ENCODE results near the gene RPS6KC1. TPM values are rescaled to one million over a fixed set of nuclear protein-coding genes. Genes with fewer than 3 reads are reported as not detected.

The RPS6KC1 gene
- total RNA-seq, 1 donor from 2014 or later = 9.3 TPM

GRCh38 chr1:213083112-213083445, 32.0 kb downstream of the RPS6KC1 start:
- Histone ChIP-seq H3K36me3 (peaks cover 70% of the 10 kb centered on the region), H3K27me3 (ENCODE audit: low read depth) (no peaks in the 10 kb centered on the region), H3K9me3 (replicated peaks) (peaks cover 3% of the 10 kb centered on the region), H3K27ac (replicated peaks) (no peak overlapping the region), H3K4me3 (no peak overlapping the region), H3K4me1 (no peaks in the 10 kb centered on the region)
- no peak for TF ChIP-seq CTCF (IDR thresholded peaks at IDR 0.05; ENCODE audit: borderline replicate concordance)
- no peak for DNase-seq
- intact Hi-C loops (cut with micrococcal nuclease) = no loop called here

- H3K27ac ChIP-seq (replicated peaks) = no peak overlapping the region
- no peaks in the 10 kb centered on the region for H3K4me1 ChIP-seq
- H3K9me3 ChIP-seq (replicated peaks) = peaks cover 3% of the 10 kb centered on the region
- no peak for TF ChIP-seq CTCF (IDR thresholded peaks at IDR 0.05; ENCODE audit: borderline replicate concordance)
- H3K4me3 ChIP-seq = no peak overlapping the region
- intact Hi-C loops (cut with micrococcal nuclease) = no loop called here
- peaks cover 46% of the 10 kb centered on the region for H3K36me3 ChIP-seq
- no peaks in the 10 kb centered on the region for H3K27me3 ChIP-seq (ENCODE audit: low read depth)
- DNase-seq = no peak
These were observed 36.9 kb downstream of the RPS6KC1 start for GRCh38 chr1:213087911-213088310.

GRCh38 chr1:213089924-213090677, 39.1 kb downstream of the RPS6KC1 start:
- H3K27ac ChIP-seq (replicated peaks) = no peak overlapping the region
- peaks cover 35% of the 10 kb centered on the region for H3K36me3 ChIP-seq
- intact Hi-C loops (cut with micrococcal nuclease) = no loop called here

GRCh38 chr1:213094446-213094845, 43.4 kb downstream of the RPS6KC1 start:
- no peak overlapping the region for H3K27ac ChIP-seq (replicated peaks)
- H3K4me1 ChIP-seq = no peaks in the 10 kb centered on the region
- H3K4me3 ChIP-seq = no peak overlapping the region
- no peak for DNase-seq
- H3K36me3 ChIP-seq = peaks cover 36% of the 10 kb centered on the region
- no peak for TF ChIP-seq CTCF (IDR thresholded peaks at IDR 0.05; ENCODE audit: borderline replicate concordance)
- H3K9me3 ChIP-seq (replicated peaks) = peaks cover 7% of the 10 kb centered on the region
- intact Hi-C loops (cut with micrococcal nuclease) = no loop called here
- H3K27me3 ChIP-seq (ENCODE audit: low read depth) = no peaks in the 10 kb centered on the region

More at GRCh38 chr1:213089924-213090677, 39.1 kb downstream of the RPS6KC1 start:
- no peak for DNase-seq
- H3K4me3 ChIP-seq = no peak overlapping the region
- H3K9me3 ChIP-seq (replicated peaks) = no peaks in the 10 kb centered on the region
- no peaks in the 10 kb centered on the region for H3K27me3 ChIP-seq (ENCODE audit: low read depth)
- no peaks in the 10 kb centered on the region for H3K4me1 ChIP-seq
- TF ChIP-seq CTCF (IDR thresholded peaks at IDR 0.05; ENCODE audit: borderline replicate concordance) = no peak

GRCh38 chr1:213095467-213095866, 44.4 kb downstream of the RPS6KC1 start:
- TF ChIP-seq CTCF (IDR thresholded peaks at IDR 0.05; ENCODE audit: borderline replicate concordance) = no peak
- no peaks in the 10 kb centered on the region for H3K4me1 ChIP-seq
- intact Hi-C loops (cut with micrococcal nuclease) = no loop called here
- no peaks in the 10 kb centered on the region for H3K27me3 ChIP-seq (ENCODE audit: low read depth)
- peaks cover 7% of the 10 kb centered on the region for H3K9me3 ChIP-seq (replicated peaks)
- H3K4me3 ChIP-seq = no peak overlapping the region
- H3K36me3 ChIP-seq = peaks cover 32% of the 10 kb centered on the region
- no peak overlapping the region for H3K27ac ChIP-seq (replicated peaks)
- DNase-seq = no peak

All from left ventricle myocardium inferior (tissue), 1 donor.